Peyer's patch (tissue), 4 donors: ENCODE data around the gene GRB14.

Experiments used
- CTCF ChIP-seq, 6 experiments: fragments of 450-650 bp in 4 of 6; fragments of 200-600 bp in 2 of 6; sonication (generic) in 1 of 6; IDR thresholded peaks; one replicate each; pipeline ENCODE4 v1.5.1; 2017 to 2019; ENCODE audit warnings: antibody characterized with exemption in 6 of 6, mild to moderate bottlenecking in 3 of 6, moderate library complexity in 1 of 6
- POLR2A ChIP-seq, 2 donors: fragments of 450-650 bp; IDR thresholded peaks; one replicate each; pipeline ENCODE4 v1.5.1; 2017; ENCODE audit warnings: antibody characterized with exemption in 2 of 2, mild to moderate bottlenecking in 2 of 2, moderate library complexity in 2 of 2

- TF ChIP-seq CTCF (IDR thresholded peaks at IDR 0.05) (no peak), POLR2A (IDR thresholded peaks at IDR 0.05) (no peak)
These were observed 35.8 kb upstream of the GRB14 start for GRCh38 chr2:164657129-164657528.
